GM23338 (cell line): Measurements from ENCODE around the gene PIGR. TPM values are rescaled to one million over a fixed set of nuclear protein-coding genes. Genes with fewer than 3 reads are reported as not detected.

Experiments
- ATAC-seq: fragments of 200-7000 bp; cut with Tn5 transposase; 3 replicates; pipeline ENCODE4 v1.9.1; 2020
- DNase-seq: peaks from one replicate; pipeline ENCODE4 v3.0.0-alpha.2; 2015; ENCODE audit warnings: low spot score
- H2AFZ ChIP-seq: fragments of 200-600 bp; sonication (generic); 2 replicates; pipeline ENCODE4 v1.8.0; 2016; ENCODE audit warnings: antibody characterized with exemption, mild to moderate bottlenecking, moderate library complexity
- H3F3A ChIP-seq: fragments of 200-600 bp; sonication (generic); replicated peaks from 2 replicates; pipeline ENCODE4 v1.8.0; 2017; ENCODE audit warnings: antibody characterized with exemption, mixed run types, low read depth
- H3K27ac ChIP-seq: fragments of 200-600 bp; sonication (generic); 2 replicates; pipeline ENCODE4 v1.6.1; 2016; ENCODE audit warnings: low read depth
- H3K27me3 ChIP-seq: fragments of 200-600 bp; sonication (generic); 2 replicates; pipeline ENCODE4 v1.8.0; 2016; ENCODE audit warnings: mild to moderate bottlenecking, mixed run types, moderate library complexity; ENCODE audit not compliant: insufficient read depth
- H3K36me3 ChIP-seq: fragments of 200-600 bp; sonication (generic); 2 replicates; pipeline ENCODE4 v1.8.0; 2016; ENCODE audit warnings: mild to moderate bottlenecking; ENCODE audit not compliant: insufficient read depth
- H3K4me1 ChIP-seq: fragments of 200-600 bp; sonication (generic); 2 replicates; pipeline ENCODE4 v1.8.0; 2016; ENCODE audit warnings: mild to moderate bottlenecking, moderate library complexity; ENCODE audit not compliant: insufficient read depth
- H3K4me2 ChIP-seq: fragments of 200-600 bp; sonication (generic); 2 replicates; pipeline ENCODE4 v1.7.1; 2017; ENCODE audit warnings: mixed run types
- H3K4me3 ChIP-seq: fragments of 200-600 bp; sonication (generic); 2 replicates; pipeline ENCODE4 v1.6.1; 2016; ENCODE audit warnings: mixed run types
- H3K79me2 ChIP-seq: fragments of 200-600 bp; sonication (generic); replicated peaks from 2 replicates; pipeline ENCODE4 v1.8.0; 2017; ENCODE audit warnings: mild to moderate bottlenecking; ENCODE audit not compliant: insufficient read depth
- H3K9me2 ChIP-seq: fragments of 200-600 bp; sonication (generic); 2 replicates; pipeline ENCODE4 v1.8.0; 2017; ENCODE audit not compliant: insufficient read depth
- H4K20me1 ChIP-seq: fragments of 200-600 bp; sonication (generic); replicated peaks from 2 replicates; pipeline ENCODE4 v1.8.0; 2017; ENCODE audit warnings: mild to moderate bottlenecking; ENCODE audit not compliant: insufficient read depth
- H3K27ac Mint-ChIP-seq: 2 replicates; pipeline ENCODE4 v1.8.0; 2020; ENCODE audit warnings: inconsistent platforms, mild to moderate bottlenecking, moderate library complexity, mixed read lengths
- H3K27me3 Mint-ChIP-seq: 3 replicates; pipeline ENCODE4 v1.8.0; 2022; ENCODE audit warnings: low read depth, mild to moderate bottlenecking, moderate library complexity, mixed read lengths, inconsistent platforms; ENCODE audit not compliant: insufficient read depth, poor library complexity
- H3K36me3 Mint-ChIP-seq: 3 replicates; pipeline ENCODE4 v1.8.0; 2021; ENCODE audit warnings: low read depth, mild to moderate bottlenecking, inconsistent platforms, moderate library complexity, mixed read lengths
- H3K4me1 Mint-ChIP-seq: 3 replicates; pipeline ENCODE4 v1.8.0; 2020; ENCODE audit warnings: mild to moderate bottlenecking, inconsistent platforms, mixed read lengths
- H3K4me3 Mint-ChIP-seq: 3 replicates; pipeline ENCODE4 v1.8.0; 2021; ENCODE audit warnings: moderate library complexity, mild to moderate bottlenecking, inconsistent platforms, mixed read lengths
- H3K9me3 Mint-ChIP-seq: 3 replicates; pipeline ENCODE4 v1.8.0; 2020; ENCODE audit warnings: moderate library complexity, mild to moderate bottlenecking, inconsistent platforms, mixed read lengths
- POLR2AphosphoS5 ChIP-seq: IDR thresholded peaks from 2 replicates; pipeline ENCODE4 v1.6.1; 2016; ENCODE audit warnings: antibody characterized with exemption, low read depth
- ZNF331 ChIP-seq: fragments of 250-450 bp; sonication (Bioruptor Pico); IDR thresholded peaks from 2 replicates; pipeline ENCODE4 v1.5.0; 2020; ENCODE audit warnings: low read depth, mild to moderate bottlenecking, moderate library complexity
- ZNF462 ChIP-seq: fragments of 250-450 bp; sonication (Bioruptor Pico); IDR thresholded peaks from 2 replicates; pipeline ENCODE4 v1.5.0; 2020; ENCODE audit warnings: mild to moderate bottlenecking, moderate library complexity
- polyA plus RNA-seq: library from polyadenylated mRNA; unstranded; fragments of >200 nt; fragmentation: Nextera tagmentation; extraction: Ambion mirVana; gene quantifications from 2 replicates; pipeline ENCODE4 v1.2.1, GENCODE V29; 2016
- total RNA-seq: library from RNA; depleted of rRNA; stranded (reverse); fragments of >200 nt; shearing (Covaris generic); gene quantifications from 2 replicates; pipeline ENCODE4 v1.2.3, GENCODE V29; 2014
- TF ChIP-seq, protein P1 (sequence below), 2 experiments: fragments of 200-600 bp in 1 of 2; sonication (generic) in 1 of 2; conservative IDR thresholded peaks; 2 replicates each; pipeline versions ENCODE4 v1.5.1 to v1.6.1; 2016 to 2017; ENCODE audit warnings: antibody characterized with exemption in 2 of 2, low read depth in 2 of 2, mild to moderate bottlenecking in 2 of 2, moderate library complexity in 1 of 2
- TF ChIP-seq, protein P2 (sequence below): IDR thresholded peaks from one replicate; pipeline ENCODE4 v1.6.1; 2018; ENCODE audit warnings: antibody characterized with exemption; ENCODE audit not compliant: unreplicated experiment

PIGR gene
- total and polyA plus RNA-seq, 2 experiments from 2014 or later: not detected

DNA sequence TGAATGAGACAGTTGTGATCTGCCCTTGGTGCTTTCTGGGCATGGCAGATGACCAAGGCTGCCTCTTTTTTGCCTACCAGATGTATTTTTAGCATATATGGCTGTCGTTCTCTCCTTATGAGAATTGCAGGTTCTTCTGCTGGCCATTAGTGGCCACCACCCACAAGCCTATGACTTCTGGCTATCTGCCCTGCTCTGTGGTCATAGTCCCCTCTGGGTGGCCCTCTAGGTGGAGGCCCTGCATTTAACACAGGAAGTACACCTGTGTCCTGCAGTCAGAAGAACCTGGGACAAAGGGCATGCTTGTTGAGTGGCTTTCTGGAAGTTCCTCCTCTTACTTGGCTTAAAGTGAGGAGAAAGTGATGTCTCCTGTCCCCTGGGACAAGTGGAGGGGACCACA lies 17.5 kb upstream of the PIGR start (continued):
- TF ChIP-seq, protein P1, sequence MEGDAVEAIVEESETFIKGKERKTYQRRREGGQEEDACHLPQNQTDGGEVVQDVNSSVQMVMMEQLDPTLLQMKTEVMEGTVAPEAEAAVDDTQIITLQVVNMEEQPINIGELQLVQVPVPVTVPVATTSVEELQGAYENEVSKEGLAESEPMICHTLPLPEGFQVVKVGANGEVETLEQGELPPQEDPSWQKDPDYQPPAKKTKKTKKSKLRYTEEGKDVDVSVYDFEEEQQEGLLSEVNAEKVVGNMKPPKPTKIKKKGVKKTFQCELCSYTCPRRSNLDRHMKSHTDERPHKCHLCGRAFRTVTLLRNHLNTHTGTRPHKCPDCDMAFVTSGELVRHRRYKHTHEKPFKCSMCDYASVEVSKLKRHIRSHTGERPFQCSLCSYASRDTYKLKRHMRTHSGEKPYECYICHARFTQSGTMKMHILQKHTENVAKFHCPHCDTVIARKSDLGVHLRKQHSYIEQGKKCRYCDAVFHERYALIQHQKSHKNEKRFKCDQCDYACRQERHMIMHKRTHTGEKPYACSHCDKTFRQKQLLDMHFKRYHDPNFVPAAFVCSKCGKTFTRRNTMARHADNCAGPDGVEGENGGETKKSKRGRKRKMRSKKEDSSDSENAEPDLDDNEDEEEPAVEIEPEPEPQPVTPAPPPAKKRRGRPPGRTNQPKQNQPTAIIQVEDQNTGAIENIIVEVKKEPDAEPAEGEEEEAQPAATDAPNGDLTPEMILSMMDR (conservative IDR thresholded peaks at IDR 0.05; ENCODE audit: low read depth in 2 of 2): no peak
- no peak for TF ChIP-seq POLR2AphosphoS5

DNA sequence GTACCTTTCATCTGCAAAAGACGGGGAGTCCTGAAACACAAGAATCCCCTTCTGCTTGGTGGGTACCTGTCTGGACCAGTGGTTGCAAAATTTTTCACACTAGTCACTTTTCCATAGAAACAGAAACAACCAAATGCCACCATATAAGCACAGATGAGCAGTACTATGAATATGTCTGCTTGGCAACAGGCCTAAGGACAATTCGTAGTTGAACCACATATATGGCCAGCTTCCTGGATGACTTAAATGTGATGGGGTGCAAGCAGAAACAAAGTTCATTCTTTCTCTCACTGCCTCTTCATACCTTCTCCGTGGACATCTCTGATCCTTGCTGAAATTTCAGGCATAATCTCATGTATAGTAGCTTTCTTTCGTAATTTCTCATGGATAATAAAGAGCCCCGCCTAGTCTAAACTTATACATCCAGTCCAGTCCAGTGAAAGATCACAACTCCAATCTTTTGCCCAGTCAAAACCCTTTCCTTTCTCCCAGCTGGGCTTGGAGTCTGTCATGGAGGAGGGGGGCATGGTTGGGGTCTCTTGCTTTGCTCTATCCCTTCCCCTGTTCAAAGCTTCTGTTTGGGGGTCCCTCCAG lies 16.9 kb upstream of the PIGR start:
- no peak overlapping the region for H3K4me3 Mint-ChIP-seq
- Histone ChIP-seq H3K79me2 (no peaks in the 10 kb centered on the region), H3K4me3 (no peak overlapping the region), H3K4me1 (no peaks in the 10 kb centered on the region), H3K27me3 (no peaks in the 10 kb centered on the region), H3F3A (no peaks in the 10 kb centered on the region), H2AFZ (no peak overlapping the region), H3K36me3 (no peaks in the 10 kb centered on the region), H3K27ac (no peak overlapping the region), H3K4me2 (no peak overlapping the region), H3K9me2 (peaks cover 4% of the 10 kb centered on the region; the same call in 1 of the 2 replicates), H4K20me1 (no peaks in the 10 kb centered on the region)
- TF ChIP-seq ZNF331 (no peak), ZNF462 (CRISPR knock-in tag) (no peak)
- TF ChIP-seq, protein P2, sequence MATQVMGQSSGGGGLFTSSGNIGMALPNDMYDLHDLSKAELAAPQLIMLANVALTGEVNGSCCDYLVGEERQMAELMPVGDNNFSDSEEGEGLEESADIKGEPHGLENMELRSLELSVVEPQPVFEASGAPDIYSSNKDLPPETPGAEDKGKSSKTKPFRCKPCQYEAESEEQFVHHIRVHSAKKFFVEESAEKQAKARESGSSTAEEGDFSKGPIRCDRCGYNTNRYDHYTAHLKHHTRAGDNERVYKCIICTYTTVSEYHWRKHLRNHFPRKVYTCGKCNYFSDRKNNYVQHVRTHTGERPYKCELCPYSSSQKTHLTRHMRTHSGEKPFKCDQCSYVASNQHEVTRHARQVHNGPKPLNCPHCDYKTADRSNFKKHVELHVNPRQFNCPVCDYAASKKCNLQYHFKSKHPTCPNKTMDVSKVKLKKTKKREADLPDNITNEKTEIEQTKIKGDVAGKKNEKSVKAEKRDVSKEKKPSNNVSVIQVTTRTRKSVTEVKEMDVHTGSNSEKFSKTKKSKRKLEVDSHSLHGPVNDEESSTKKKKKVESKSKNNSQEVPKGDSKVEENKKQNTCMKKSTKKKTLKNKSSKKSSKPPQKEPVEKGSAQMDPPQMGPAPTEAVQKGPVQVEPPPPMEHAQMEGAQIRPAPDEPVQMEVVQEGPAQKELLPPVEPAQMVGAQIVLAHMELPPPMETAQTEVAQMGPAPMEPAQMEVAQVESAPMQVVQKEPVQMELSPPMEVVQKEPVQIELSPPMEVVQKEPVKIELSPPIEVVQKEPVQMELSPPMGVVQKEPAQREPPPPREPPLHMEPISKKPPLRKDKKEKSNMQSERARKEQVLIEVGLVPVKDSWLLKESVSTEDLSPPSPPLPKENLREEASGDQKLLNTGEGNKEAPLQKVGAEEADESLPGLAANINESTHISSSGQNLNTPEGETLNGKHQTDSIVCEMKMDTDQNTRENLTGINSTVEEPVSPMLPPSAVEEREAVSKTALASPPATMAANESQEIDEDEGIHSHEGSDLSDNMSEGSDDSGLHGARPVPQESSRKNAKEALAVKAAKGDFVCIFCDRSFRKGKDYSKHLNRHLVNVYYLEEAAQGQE: no peak
- no peaks in the 10 kb centered on the region for H3K9me3 Mint-ChIP-seq
- no peak for DNase-seq
- ATAC-seq: no peak
- no peaks in the 10 kb centered on the region for H3K4me1 Mint-ChIP-seq
- no peaks in the 10 kb centered on the region for H3K36me3 Mint-ChIP-seq
- no peak overlapping the region for H3K27ac Mint-ChIP-seq
- H3K27me3 Mint-ChIP-seq: peaks cover 4% of the 10 kb centered on the region
